Smooth muscle cell (in vitro differentiated cells): ENCODE data around the gene THOP1. TPM values are rescaled to one million over a fixed set of nuclear protein-coding genes. Genes with fewer than 3 reads are reported as not detected.

Experiments
- DNase-seq: peaks from one replicate; lab custom pipeline; 2025; ENCODE audit not compliant: unreplicated experiment; lab: John Stamatoyannopoulos, UW
- H2AFZ ChIP-seq: fragments of 200-600 bp; sonication (generic); 2 replicates; pipeline ENCODE4 v1.6.0; 2016; ENCODE audit warnings: antibody characterized with exemption, low read depth, mild to moderate bottlenecking
- H3F3A ChIP-seq: fragments of 200-600 bp; sonication (generic); 2 replicates; pipeline ENCODE4 v1.6.0; 2017; ENCODE audit warnings: antibody characterized with exemption, low read depth
- H3K27ac ChIP-seq: fragments of 200-600 bp; sonication (generic); 2 replicates; pipeline ENCODE4 v1.5.1; 2016; ENCODE audit warnings: low read depth, mild to moderate bottlenecking
- H3K27me3 ChIP-seq: fragments of 200-600 bp; sonication (generic); 2 replicates; pipeline ENCODE4 v1.6.1; 2016; ENCODE audit warnings: low read depth, mild to moderate bottlenecking
- H3K36me3 ChIP-seq: fragments of 200-600 bp; sonication (generic); 2 replicates; pipeline ENCODE4 v1.5.1; 2016; ENCODE audit warnings: low read depth
- H3K4me1 ChIP-seq: fragments of 200-600 bp; sonication (generic); 2 replicates; pipeline ENCODE4 v1.5.1; 2016; ENCODE audit warnings: low read depth
- H3K4me2 ChIP-seq: fragments of 200-600 bp; sonication (generic); 2 replicates; pipeline ENCODE4 v1.6.0; 2016; ENCODE audit warnings: mild to moderate bottlenecking
- H3K4me3 ChIP-seq: fragments of 200-600 bp; sonication (generic); 2 replicates; pipeline ENCODE4 v1.5.1; 2016; ENCODE audit warnings: mild to moderate bottlenecking
- H3K79me2 ChIP-seq: fragments of 200-600 bp; sonication (generic); 2 replicates; pipeline ENCODE4 v1.6.0; 2016; ENCODE audit warnings: low read depth, mild to moderate bottlenecking
- H3K9ac ChIP-seq: fragments of 200-600 bp; sonication (generic); 2 replicates; pipeline ENCODE4 v1.6.0; 2016; ENCODE audit warnings: low read depth
- H3K9me3 ChIP-seq: fragments of 200-600 bp; sonication (generic); replicated peaks from 2 replicates; pipeline ENCODE4 v1.5.1; 2016; ENCODE audit warnings: low read depth
- H4K20me1 ChIP-seq: fragments of 200-600 bp; sonication (generic); 2 replicates; pipeline ENCODE4 v1.6.0; 2016; ENCODE audit warnings: low read depth
- WGBS: methylation state at CpG from one replicate; pipeline ENCODE4 v1.1.7; 2016; ENCODE audit warnings: low lambda C conversion rate; 5-methylcytosine and 5-hydroxymethylcytosine counted together
- polyA plus RNA-seq: library from polyadenylated mRNA; unstranded; fragments of >200 nt; fragmentation: Nextera tagmentation; extraction: Ambion mirVana; gene quantifications from 2 replicates; pipeline ENCODE4 v1.2.1, GENCODE V29; 2016
- total RNA-seq: library from RNA; depleted of rRNA; stranded (reverse); fragments of >200 nt; gene quantifications from 2 replicates; pipeline ENCODE4 v1.2.3, GENCODE V29; 2014
- TF ChIP-seq, protein P1 (sequence below): fragments of 200-600 bp; sonication (generic); IDR thresholded peaks from 2 replicates; pipeline ENCODE4 v1.5.1; 2017; ENCODE audit warnings: borderline replicate concordance, mild to moderate bottlenecking, antibody characterized with exemption; ENCODE audit not compliant: insufficient read depth, poor library complexity, severe bottlenecking

THOP1 gene
- total and polyA plus RNA-seq, 2 experiments from 2014 or later, result 40.5 to 65.6 TPM

DNA sequence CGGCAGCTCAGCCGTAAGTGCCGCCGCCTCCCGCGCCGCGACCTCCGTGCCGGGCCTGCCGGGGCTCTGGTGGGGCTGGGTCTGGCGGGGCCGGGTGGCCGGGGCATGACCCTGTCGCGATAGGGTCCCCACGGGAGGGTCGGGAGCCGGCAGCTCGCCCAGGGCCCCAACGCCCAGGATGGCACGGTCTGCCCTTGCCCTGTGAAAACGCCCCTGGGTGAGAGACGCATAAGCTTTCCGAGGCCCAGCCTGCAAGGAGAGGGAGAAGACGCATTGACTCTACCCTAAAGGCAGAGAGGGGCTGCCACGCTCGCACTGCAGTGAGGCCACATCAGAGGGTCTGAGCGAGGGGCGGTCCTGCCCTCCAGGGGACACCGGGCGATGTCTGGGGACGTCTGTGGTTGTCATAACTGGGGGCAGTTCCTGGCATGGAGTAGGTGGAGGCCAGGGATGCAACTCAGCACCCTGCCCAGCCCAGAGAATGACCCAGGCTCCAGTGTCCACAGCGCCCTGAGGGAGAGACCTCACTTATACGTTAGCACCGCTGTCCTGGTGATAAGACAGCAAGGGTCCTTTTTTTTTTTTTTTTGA, 34.9 kb downstream of the THOP1 start:
- Histone ChIP-seq H3K9ac (peak overlapping the region; percentile 66), H3K4me2 (peak overlapping the region; percentile 98), H3K4me3 (peak overlapping the region; percentile 94), H3K27ac (no peak overlapping the region), H4K20me1 (no peaks in the 10 kb centered on the region), H3K79me2 (peaks cover 5% of the 10 kb centered on the region), H3K36me3 (no peaks in the 10 kb centered on the region), H3K27me3 (no peaks in the 10 kb centered on the region), H3F3A (no peaks in the 10 kb centered on the region), H3K4me1 (no peaks in the 10 kb centered on the region), H2AFZ (peak overlapping the region; percentile 78), H3K9me3 (no peaks in the 10 kb centered on the region)
- DNase-seq, result no peak
- WGBS, result 2% methylated on average over 24 of the region's 36 CpGs
- TF ChIP-seq, protein P1, sequence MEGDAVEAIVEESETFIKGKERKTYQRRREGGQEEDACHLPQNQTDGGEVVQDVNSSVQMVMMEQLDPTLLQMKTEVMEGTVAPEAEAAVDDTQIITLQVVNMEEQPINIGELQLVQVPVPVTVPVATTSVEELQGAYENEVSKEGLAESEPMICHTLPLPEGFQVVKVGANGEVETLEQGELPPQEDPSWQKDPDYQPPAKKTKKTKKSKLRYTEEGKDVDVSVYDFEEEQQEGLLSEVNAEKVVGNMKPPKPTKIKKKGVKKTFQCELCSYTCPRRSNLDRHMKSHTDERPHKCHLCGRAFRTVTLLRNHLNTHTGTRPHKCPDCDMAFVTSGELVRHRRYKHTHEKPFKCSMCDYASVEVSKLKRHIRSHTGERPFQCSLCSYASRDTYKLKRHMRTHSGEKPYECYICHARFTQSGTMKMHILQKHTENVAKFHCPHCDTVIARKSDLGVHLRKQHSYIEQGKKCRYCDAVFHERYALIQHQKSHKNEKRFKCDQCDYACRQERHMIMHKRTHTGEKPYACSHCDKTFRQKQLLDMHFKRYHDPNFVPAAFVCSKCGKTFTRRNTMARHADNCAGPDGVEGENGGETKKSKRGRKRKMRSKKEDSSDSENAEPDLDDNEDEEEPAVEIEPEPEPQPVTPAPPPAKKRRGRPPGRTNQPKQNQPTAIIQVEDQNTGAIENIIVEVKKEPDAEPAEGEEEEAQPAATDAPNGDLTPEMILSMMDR, result no peak

DNA sequence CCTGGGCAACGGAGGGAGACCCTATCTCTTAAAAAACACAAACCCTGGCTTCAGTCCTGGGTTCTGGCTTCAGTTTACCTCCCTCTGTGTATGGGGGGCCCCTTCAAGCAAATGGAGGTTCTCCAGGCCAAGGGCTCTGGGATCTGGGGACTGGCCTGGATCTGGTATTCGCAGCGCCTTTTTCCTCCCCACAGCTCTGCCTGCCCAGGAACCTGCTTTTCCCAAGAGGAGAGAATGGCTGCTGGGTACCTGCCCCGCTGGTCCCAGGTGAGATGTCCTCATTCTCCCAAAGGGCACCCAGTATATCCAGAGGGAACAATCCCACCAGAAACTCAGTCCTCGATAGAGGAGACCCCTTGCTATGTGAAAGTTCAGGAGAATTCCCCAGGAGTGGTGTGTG, 37.5 kb downstream of the THOP1 start:
- Histone ChIP-seq H3K27ac (no peak overlapping the region), H2AFZ (no peak overlapping the region), H3K79me2 (peaks cover 5% of the 10 kb centered on the region), H3K27me3 (no peaks in the 10 kb centered on the region), H3K4me3 (no peak overlapping the region), H4K20me1 (no peaks in the 10 kb centered on the region), H3K4me1 (no peaks in the 10 kb centered on the region), H3K9ac (no peak overlapping the region), H3K9me3 (peaks cover 6% of the 10 kb centered on the region), H3K36me3 (peaks cover 9% of the 10 kb centered on the region), H3F3A (no peaks in the 10 kb centered on the region), H3K4me2 (no peak overlapping the region)
- DNase-seq, result no peak
- 93% methylated on average over 5 of the region's 5 CpGs for WGBS
- TF ChIP-seq, protein P1, result no peak

DNA sequence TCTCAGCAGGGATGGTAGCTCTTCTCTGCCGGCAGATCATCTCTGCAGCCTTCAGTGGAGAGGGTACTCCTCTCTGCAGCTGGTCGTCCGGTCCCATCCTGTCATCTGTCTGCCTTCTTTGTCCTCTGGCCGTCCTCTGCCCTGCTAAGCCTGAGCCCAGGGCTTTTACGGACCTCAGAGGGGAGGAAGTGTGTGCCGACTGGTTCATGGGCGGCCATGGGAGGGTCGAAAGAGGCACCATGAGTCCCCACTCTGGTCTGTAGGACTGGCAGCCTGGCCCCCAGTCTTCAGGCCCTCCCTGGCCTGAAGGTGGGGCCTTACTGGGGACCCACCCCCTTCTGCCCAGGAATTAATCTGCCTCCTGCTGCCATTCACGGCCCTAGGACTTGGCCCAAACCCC, 38.3 kb downstream of the THOP1 start:
- Histone ChIP-seq H3F3A (no peaks in the 10 kb centered on the region), H3K9ac (no peak overlapping the region), H3K79me2 (peaks cover 5% of the 10 kb centered on the region), H3K27ac (no peak overlapping the region), H3K27me3 (no peaks in the 10 kb centered on the region), H3K36me3 (peaks cover 14% of the 10 kb centered on the region), H3K4me2 (no peak overlapping the region), H3K9me3 (peaks cover 6% of the 10 kb centered on the region), H3K4me1 (no peaks in the 10 kb centered on the region), H4K20me1 (no peaks in the 10 kb centered on the region), H2AFZ (no peak overlapping the region), H3K4me3 (no peak overlapping the region)
- TF ChIP-seq, protein P1, result no peak
- 95% methylated on average over 9 of the region's 9 CpGs for WGBS
- DNase-seq, result no peak

DNA sequence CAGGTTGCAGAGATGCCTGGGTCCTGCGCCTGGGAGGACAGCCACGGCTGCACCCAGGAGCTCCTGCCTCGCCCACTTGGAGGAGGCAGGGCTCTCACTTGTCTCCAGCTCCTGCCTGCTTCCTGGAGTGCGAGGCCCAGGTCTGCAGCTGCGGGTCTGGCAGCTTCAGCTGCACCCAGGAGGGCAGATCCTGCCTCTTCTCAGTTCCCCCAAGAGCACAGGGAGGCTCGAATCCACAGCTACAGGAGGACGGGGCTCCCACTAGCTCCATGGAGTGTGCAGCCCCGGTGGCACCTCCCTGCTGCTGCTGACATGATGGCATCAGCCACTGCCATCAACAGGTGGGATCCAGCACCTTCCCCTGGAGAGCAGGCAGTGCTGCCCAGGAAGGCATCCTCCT, 38.8 kb downstream of the THOP1 start:
- no peak for DNase-seq
- no peak overlapping the region for H3K4me3 ChIP-seq
- no peaks in the 10 kb centered on the region for H3K27me3 ChIP-seq
- peaks cover 6% of the 10 kb centered on the region for H3K9me3 ChIP-seq
- H3K4me2 ChIP-seq, result no peak overlapping the region
- H3K36me3 ChIP-seq, result peaks cover 14% of the 10 kb centered on the region
- no peak overlapping the region for H3K9ac ChIP-seq
- H2AFZ ChIP-seq, result no peak overlapping the region
- H3F3A ChIP-seq, result no peaks in the 10 kb centered on the region
- H3K4me1 ChIP-seq, result no peaks in the 10 kb centered on the region
- TF ChIP-seq, protein P1, result no peak
- no peak overlapping the region for H3K27ac ChIP-seq
- no peaks in the 10 kb centered on the region for H4K20me1 ChIP-seq
- WGBS, result 73% methylated on average over 8 of the region's 8 CpGs
- H3K79me2 ChIP-seq, result peaks cover 5% of the 10 kb centered on the region
